ENCODE data around the gene KRTAP10-7. TPM values are rescaled to one million over a fixed set of nuclear protein-coding genes. Genes with fewer than 3 reads are reported as not detected.
"Not testable (repeated sequence)": the region's sequence is repeated elsewhere in the genome, so short reads cannot be mapped to it uniquely, and the experiment has no call there.

Gene KRTAP10-7
- total and polyA plus RNA-seq, 2 experiments from 2014 or later = not detected

DNA sequence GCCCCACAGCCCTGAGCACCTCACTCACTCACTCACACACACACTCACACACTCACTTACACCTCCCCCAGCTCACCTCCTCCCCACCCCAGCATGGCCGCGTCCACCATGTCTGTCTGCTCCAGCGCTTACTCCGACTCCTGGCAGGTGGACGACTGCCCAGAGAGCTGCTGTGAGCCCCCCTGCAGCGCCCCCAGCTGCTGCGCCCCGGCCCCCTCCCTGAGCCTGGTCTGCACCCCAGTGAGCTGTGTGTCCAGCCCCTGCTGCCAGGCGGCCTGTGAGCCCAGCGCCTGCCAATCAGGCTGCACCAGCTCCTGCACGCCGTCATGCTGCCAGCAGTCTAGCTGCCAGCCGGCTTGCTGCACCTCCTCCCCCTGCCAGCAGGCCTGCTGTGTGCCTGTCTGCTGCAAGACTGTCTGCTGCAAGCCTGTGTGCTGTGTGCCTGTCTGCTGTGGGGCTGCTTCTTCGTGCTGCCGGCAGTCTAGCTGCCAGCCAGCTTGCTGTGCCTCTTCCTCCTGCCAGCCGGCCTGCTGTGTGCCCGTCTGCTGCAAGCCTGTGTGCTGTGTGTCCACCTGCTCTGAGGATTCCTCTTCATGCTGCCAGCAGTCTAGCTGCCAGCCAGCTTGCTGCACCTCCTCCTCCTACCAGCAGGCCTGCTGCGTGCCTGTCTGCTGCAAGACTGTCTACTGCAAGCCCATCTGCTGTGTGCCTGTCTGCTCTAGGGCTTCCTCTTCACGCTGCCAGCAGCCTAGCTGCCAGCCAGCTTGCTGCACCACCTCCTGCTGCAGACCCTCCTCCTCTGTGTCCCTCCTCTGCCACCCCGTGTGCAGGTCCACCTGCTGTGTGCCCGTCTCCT, 46.2 kb downstream of the KRTAP10-7 start, which contains the start of gene KRTAP10-11:
Gene KRTAP10-11, plus strand, starts transcription at position 49 of the 856 bp plus-strand sequence. Its CDS starts 45 bp downstream, at position 94.
- H3K4me2 ChIP-seq; H3K4me3 Mint-ChIP-seq; H3K27me3 ChIP-seq (ENCODE audit: insufficient read depth); H3K36me3 ChIP-seq (ENCODE audit: insufficient read depth); H3K9me2 ChIP-seq (ENCODE audit: insufficient read depth); H3K27me3 Mint-ChIP-seq (ENCODE audit: insufficient read depth, low read depth, poor library complexity); H3K36me3 Mint-ChIP-seq (ENCODE audit: low read depth); H3F3A ChIP-seq (replicated peaks; ENCODE audit: low read depth); H3K4me3 ChIP-seq; DNase-seq (ENCODE audit: low spot score); H3K27ac ChIP-seq (ENCODE audit: low read depth); H3K4me1 ChIP-seq (ENCODE audit: insufficient read depth); H3K4me1 Mint-ChIP-seq; H3K27ac Mint-ChIP-seq; H3K79me2 ChIP-seq (replicated peaks; ENCODE audit: insufficient read depth); H2AFZ ChIP-seq; H4K20me1 ChIP-seq (replicated peaks; ENCODE audit: insufficient read depth): not testable (repeated sequence)
- peaks cover 17% of the 10 kb centered on the region for H3K9me3 Mint-ChIP-seq
- peak; percentile 19; the same call in 1 of the 3 replicates for ATAC-seq

DNA sequence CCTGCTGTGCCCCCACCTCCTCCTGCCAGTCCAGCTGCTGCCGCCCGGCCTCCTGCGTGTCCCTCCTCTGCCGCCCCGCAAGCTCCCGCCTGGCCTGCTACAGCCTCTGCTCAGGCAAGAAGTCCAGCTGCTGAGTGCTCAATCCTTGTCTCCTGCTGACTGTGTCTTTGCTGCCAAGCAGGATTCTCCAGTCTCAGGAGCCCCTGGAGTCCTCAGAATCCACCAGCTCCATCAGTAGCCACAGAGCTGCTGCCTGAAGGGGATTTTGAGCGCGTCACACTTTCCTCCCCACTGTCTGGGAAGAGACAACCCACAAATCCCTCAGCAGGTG, 46.8 kb downstream of the KRTAP10-7 start:
- no peaks in the 10 kb centered on the region for H3K4me1 ChIP-seq (ENCODE audit: insufficient read depth)
- H3K27ac Mint-ChIP-seq = no peak overlapping the region
- peaks cover 9% of the 10 kb centered on the region for H3K27me3 Mint-ChIP-seq (ENCODE audit: insufficient read depth, low read depth, poor library complexity)
- H3K27me3 ChIP-seq (ENCODE audit: insufficient read depth) = no peaks in the 10 kb centered on the region
- no peaks in the 10 kb centered on the region for H3F3A ChIP-seq (replicated peaks; ENCODE audit: low read depth)
- H2AFZ ChIP-seq = no peak overlapping the region
- H3K4me1 Mint-ChIP-seq = peaks cover 10% of the 10 kb centered on the region
- no peaks in the 10 kb centered on the region for H3K9me2 ChIP-seq (ENCODE audit: insufficient read depth)
- no peak overlapping the region for H3K27ac ChIP-seq (ENCODE audit: low read depth)
- H4K20me1 ChIP-seq (replicated peaks; ENCODE audit: insufficient read depth) = no peaks in the 10 kb centered on the region
- DNase-seq (ENCODE audit: low spot score) (no peak), ATAC-seq (peak; percentile 42)
- H3K36me3 ChIP-seq (ENCODE audit: insufficient read depth) = no peaks in the 10 kb centered on the region
- H3K79me2 ChIP-seq (replicated peaks; ENCODE audit: insufficient read depth) = no peaks in the 10 kb centered on the region
- no peak overlapping the region for H3K4me3 ChIP-seq
- H3K4me2 ChIP-seq = no peak overlapping the region
- peaks cover 16% of the 10 kb centered on the region for H3K9me3 Mint-ChIP-seq
- peaks cover 8% of the 10 kb centered on the region; the same call in 1 of the 3 replicates for H3K36me3 Mint-ChIP-seq (ENCODE audit: low read depth)
- H3K4me3 Mint-ChIP-seq = no peak overlapping the region
- TF ChIP-seq, protein P1, sequence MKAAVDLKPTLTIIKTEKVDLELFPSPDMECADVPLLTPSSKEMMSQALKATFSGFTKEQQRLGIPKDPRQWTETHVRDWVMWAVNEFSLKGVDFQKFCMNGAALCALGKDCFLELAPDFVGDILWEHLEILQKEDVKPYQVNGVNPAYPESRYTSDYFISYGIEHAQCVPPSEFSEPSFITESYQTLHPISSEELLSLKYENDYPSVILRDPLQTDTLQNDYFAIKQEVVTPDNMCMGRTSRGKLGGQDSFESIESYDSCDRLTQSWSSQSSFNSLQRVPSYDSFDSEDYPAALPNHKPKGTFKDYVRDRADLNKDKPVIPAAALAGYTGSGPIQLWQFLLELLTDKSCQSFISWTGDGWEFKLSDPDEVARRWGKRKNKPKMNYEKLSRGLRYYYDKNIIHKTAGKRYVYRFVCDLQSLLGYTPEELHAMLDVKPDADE (IDR thresholded peaks at IDR 0.05) = no peak
- TF ChIP-seq NANOG (IDR thresholded peaks at IDR 0.05; ENCODE audit: borderline replicate concordance) (no peak), CREB1 (CRISPR knock-in tag; IDR thresholded peaks at IDR 0.05; ENCODE audit: low read depth) (no peak), EZH2 (IDR thresholded peaks at IDR 0.05; ENCODE audit: low read depth, unreplicated experiment) (no peak), ZNF331 (CRISPR knock-in tag; IDR thresholded peaks at IDR 0.05; ENCODE audit: low read depth) (no peak), ZNF114 (CRISPR knock-in tag; IDR thresholded peaks at IDR 0.05) (no peak), STAT1 (IDR thresholded peaks at IDR 0.05; ENCODE audit: unreplicated experiment) (no peak)
- TF ChIP-seq, protein P2, sequence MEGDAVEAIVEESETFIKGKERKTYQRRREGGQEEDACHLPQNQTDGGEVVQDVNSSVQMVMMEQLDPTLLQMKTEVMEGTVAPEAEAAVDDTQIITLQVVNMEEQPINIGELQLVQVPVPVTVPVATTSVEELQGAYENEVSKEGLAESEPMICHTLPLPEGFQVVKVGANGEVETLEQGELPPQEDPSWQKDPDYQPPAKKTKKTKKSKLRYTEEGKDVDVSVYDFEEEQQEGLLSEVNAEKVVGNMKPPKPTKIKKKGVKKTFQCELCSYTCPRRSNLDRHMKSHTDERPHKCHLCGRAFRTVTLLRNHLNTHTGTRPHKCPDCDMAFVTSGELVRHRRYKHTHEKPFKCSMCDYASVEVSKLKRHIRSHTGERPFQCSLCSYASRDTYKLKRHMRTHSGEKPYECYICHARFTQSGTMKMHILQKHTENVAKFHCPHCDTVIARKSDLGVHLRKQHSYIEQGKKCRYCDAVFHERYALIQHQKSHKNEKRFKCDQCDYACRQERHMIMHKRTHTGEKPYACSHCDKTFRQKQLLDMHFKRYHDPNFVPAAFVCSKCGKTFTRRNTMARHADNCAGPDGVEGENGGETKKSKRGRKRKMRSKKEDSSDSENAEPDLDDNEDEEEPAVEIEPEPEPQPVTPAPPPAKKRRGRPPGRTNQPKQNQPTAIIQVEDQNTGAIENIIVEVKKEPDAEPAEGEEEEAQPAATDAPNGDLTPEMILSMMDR (conservative IDR thresholded peaks at IDR 0.05; ENCODE audit: low read depth in 2 of 2) = no peak
- TF ChIP-seq, protein P3, sequence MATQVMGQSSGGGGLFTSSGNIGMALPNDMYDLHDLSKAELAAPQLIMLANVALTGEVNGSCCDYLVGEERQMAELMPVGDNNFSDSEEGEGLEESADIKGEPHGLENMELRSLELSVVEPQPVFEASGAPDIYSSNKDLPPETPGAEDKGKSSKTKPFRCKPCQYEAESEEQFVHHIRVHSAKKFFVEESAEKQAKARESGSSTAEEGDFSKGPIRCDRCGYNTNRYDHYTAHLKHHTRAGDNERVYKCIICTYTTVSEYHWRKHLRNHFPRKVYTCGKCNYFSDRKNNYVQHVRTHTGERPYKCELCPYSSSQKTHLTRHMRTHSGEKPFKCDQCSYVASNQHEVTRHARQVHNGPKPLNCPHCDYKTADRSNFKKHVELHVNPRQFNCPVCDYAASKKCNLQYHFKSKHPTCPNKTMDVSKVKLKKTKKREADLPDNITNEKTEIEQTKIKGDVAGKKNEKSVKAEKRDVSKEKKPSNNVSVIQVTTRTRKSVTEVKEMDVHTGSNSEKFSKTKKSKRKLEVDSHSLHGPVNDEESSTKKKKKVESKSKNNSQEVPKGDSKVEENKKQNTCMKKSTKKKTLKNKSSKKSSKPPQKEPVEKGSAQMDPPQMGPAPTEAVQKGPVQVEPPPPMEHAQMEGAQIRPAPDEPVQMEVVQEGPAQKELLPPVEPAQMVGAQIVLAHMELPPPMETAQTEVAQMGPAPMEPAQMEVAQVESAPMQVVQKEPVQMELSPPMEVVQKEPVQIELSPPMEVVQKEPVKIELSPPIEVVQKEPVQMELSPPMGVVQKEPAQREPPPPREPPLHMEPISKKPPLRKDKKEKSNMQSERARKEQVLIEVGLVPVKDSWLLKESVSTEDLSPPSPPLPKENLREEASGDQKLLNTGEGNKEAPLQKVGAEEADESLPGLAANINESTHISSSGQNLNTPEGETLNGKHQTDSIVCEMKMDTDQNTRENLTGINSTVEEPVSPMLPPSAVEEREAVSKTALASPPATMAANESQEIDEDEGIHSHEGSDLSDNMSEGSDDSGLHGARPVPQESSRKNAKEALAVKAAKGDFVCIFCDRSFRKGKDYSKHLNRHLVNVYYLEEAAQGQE (IDR thresholded peaks at IDR 0.05; ENCODE audit: unreplicated experiment) = no peak
